ENCODE results near the gene MRPL27.

GRCh38 chr17:50354776-50355175 is 18.2 kb downstream of the MRPL27 start:
- TF ChIP-seq CTCF (conservative IDR thresholded peaks at IDR 0.05; ENCODE audit: low read length) = no peak
- no peak for TF ChIP-seq EZH2phosphoT487 (IDR thresholded peaks at IDR 0.05; ENCODE audit: borderline replicate concordance, low read depth, low read length)

All from OCI-LY7 (cell line).